ENCODE measurements around the gene UBE2I. TPM values are rescaled to one million over a fixed set of nuclear protein-coding genes. Genes with fewer than 3 reads are reported as not detected.

Gene UBE2I
- total and polyA plus RNA-seq, 2 donors (not counting 1 experiment from before 2014, with no cell fraction given): 42.1 to 142 TPM

GRCh38 chr16:1282324-1282973 lies 27.0 kb upstream of the UBE2I start:
- Histone ChIP-seq H3K36me3 (ENCODE audit: control insufficient read depth, insufficient read depth, low read length) (no peaks in the 10 kb centered on the region), H3K27me3 (ENCODE audit: control insufficient read depth, insufficient read depth, low read length) (peaks cover 5% of the 10 kb centered on the region), H4K20me1 (ENCODE audit: control insufficient read depth, extremely low read depth, insufficient read depth, low read length) (no peaks in the 10 kb centered on the region), H3K79me2 (ENCODE audit: control insufficient read depth, insufficient read depth, low read length) (no peaks in the 10 kb centered on the region), H3K4me1 (ENCODE audit: control insufficient read depth, extremely low read depth, insufficient read depth, low read length) (no peaks in the 10 kb centered on the region), H3K4me3 (replicated peaks in 1 of 4; ENCODE audit: control extremely low read depth in 1 of 4, insufficient read depth in 1 of 4, low read depth in 3 of 4, low read length in 4 of 4) (no peak overlapping the region), H3K27ac (ENCODE audit: insufficient read depth, low read length) (no peak overlapping the region), H3K9me3 (ENCODE audit: control insufficient read depth, insufficient read depth, low read depth, low read length) (no peaks in the 10 kb centered on the region), H3K4me2 (ENCODE audit: extremely low read depth, insufficient read depth, low read length) (no peak overlapping the region), H2AFZ (ENCODE audit: low read length) (no peak overlapping the region), H3K9ac (ENCODE audit: insufficient read depth, low read length) (no peak overlapping the region)
- DNase-seq (ENCODE audit: low read depth in 2 of 2): no peak
- TF ChIP-seq CTCF (conservative IDR thresholded peaks at IDR 0.05 in 1 of 2, IDR thresholded peaks at IDR 0.05 in 1 of 2; ENCODE audit: low read depth in 1 of 2, low read length in 2 of 2): no peak
- no peak for TF ChIP-seq EZH2 (IDR thresholded peaks at IDR 0.05; ENCODE audit: low read length, missing control alignments)

GRCh38 chr16:1283296-1283695 lies 26.1 kb upstream of the UBE2I start:
- Histone ChIP-seq H3K4me1 (ENCODE audit: control insufficient read depth, extremely low read depth, insufficient read depth, low read length) (no peaks in the 10 kb centered on the region), H3K9me3 (ENCODE audit: control insufficient read depth, insufficient read depth, low read depth, low read length) (no peaks in the 10 kb centered on the region), H3K36me3 (ENCODE audit: control insufficient read depth, insufficient read depth, low read length) (no peaks in the 10 kb centered on the region), H3K9ac (ENCODE audit: insufficient read depth, low read length) (no peak overlapping the region), H2AFZ (ENCODE audit: low read length) (no peak overlapping the region), H3K4me2 (ENCODE audit: extremely low read depth, insufficient read depth, low read length) (no peak overlapping the region), H3K79me2 (ENCODE audit: control insufficient read depth, insufficient read depth, low read length) (no peaks in the 10 kb centered on the region), H3K27me3 (ENCODE audit: control insufficient read depth, insufficient read depth, low read length) (peaks cover 13% of the 10 kb centered on the region), H3K27ac (ENCODE audit: insufficient read depth, low read length) (no peak overlapping the region), H4K20me1 (ENCODE audit: control insufficient read depth, extremely low read depth, insufficient read depth, low read length) (no peaks in the 10 kb centered on the region), H3K4me3 (replicated peaks in 1 of 4; ENCODE audit: control extremely low read depth in 1 of 4, insufficient read depth in 1 of 4, low read depth in 3 of 4, low read length in 4 of 4) (no peak overlapping the region)
- TF ChIP-seq CTCF (conservative IDR thresholded peaks at IDR 0.05 in 1 of 2, IDR thresholded peaks at IDR 0.05 in 1 of 2; ENCODE audit: low read depth in 1 of 2, low read length in 2 of 2) (no peak), EZH2 (IDR thresholded peaks at IDR 0.05; ENCODE audit: low read length, missing control alignments) (no peak)
- no peak for DNase-seq (ENCODE audit: low read depth in 2 of 2)

GRCh38 chr16:1283996-1284616 lies 25.3 kb upstream of the UBE2I start:
- Histone ChIP-seq H3K27me3 (ENCODE audit: control insufficient read depth, insufficient read depth, low read length) (peaks cover 13% of the 10 kb centered on the region), H3K36me3 (ENCODE audit: control insufficient read depth, insufficient read depth, low read length) (no peaks in the 10 kb centered on the region)
- TF ChIP-seq EZH2 (IDR thresholded peaks at IDR 0.05; ENCODE audit: low read length, missing control alignments) (no peak), CTCF (conservative IDR thresholded peaks at IDR 0.05 in 1 of 2, IDR thresholded peaks at IDR 0.05 in 1 of 2; ENCODE audit: low read depth in 1 of 2, low read length in 2 of 2) (no peak)

More at GRCh38 chr16:1283996-1284616, 25.3 kb upstream of the UBE2I start:
- H3K27ac ChIP-seq (ENCODE audit: insufficient read depth, low read length): no peak overlapping the region
- no peaks in the 10 kb centered on the region for H3K79me2 ChIP-seq (ENCODE audit: control insufficient read depth, insufficient read depth, low read length)
- H3K4me2 ChIP-seq (ENCODE audit: extremely low read depth, insufficient read depth, low read length): no peak overlapping the region
- H2AFZ ChIP-seq (ENCODE audit: low read length): no peak overlapping the region
- no peak overlapping the region for H3K4me3 ChIP-seq (replicated peaks in 1 of 4; ENCODE audit: control extremely low read depth in 1 of 4, insufficient read depth in 1 of 4, low read depth in 3 of 4, low read length in 4 of 4)
- no peak overlapping the region for H3K9ac ChIP-seq (ENCODE audit: insufficient read depth, low read length)
- no peak for DNase-seq (ENCODE audit: low read depth in 2 of 2)
- no peaks in the 10 kb centered on the region for H3K9me3 ChIP-seq (ENCODE audit: control insufficient read depth, insufficient read depth, low read depth, low read length)
- H3K4me1 ChIP-seq (ENCODE audit: control insufficient read depth, extremely low read depth, insufficient read depth, low read length): no peaks in the 10 kb centered on the region
- no peaks in the 10 kb centered on the region for H4K20me1 ChIP-seq (ENCODE audit: control insufficient read depth, extremely low read depth, insufficient read depth, low read length)

All from fibroblast of lung (primary cell).